ENCODE measurements around the gene MACROD2. TPM values are rescaled to one million over a fixed set of nuclear protein-coding genes. Genes with fewer than 3 reads are reported as not detected.

MACROD2 gene
- total RNA-seq, 1 donor from 2014 or later = 78.2 TPM

DNA sequence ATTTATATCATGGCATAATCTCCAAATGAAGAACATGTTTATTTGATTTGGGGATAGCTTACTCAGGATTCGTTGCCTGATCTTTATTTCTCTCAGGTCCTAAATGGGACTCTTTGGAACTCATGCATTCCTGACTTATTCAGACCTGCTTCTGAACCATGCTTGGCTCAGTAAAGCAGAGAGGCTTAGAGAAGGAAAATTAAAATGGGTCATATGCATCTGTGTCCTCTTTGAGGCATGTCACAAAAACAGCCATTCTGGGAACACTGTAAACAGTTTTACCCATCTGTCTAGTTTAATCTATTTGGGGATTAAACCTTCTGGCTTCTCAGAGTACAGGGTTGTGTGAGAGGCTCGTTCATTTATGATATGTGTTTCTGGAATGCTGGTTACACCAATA lies 1560.6 kb downstream of the MACROD2 start:
- ATAC-seq = no peak
- Histone ChIP-seq H3K27me3 (no peaks in the 10 kb centered on the region), H3K4me3 (no peak overlapping the region), H3K9me3 (peaks cover 9% of the 10 kb centered on the region), H3K4me1 (no peaks in the 10 kb centered on the region), H3K27ac (no peak overlapping the region), H3K36me3 (no peaks in the 10 kb centered on the region)
- intact Hi-C loops (cut with DNase I) = no loop called here
- no peak for DNase-seq
- TF ChIP-seq, protein P1, sequence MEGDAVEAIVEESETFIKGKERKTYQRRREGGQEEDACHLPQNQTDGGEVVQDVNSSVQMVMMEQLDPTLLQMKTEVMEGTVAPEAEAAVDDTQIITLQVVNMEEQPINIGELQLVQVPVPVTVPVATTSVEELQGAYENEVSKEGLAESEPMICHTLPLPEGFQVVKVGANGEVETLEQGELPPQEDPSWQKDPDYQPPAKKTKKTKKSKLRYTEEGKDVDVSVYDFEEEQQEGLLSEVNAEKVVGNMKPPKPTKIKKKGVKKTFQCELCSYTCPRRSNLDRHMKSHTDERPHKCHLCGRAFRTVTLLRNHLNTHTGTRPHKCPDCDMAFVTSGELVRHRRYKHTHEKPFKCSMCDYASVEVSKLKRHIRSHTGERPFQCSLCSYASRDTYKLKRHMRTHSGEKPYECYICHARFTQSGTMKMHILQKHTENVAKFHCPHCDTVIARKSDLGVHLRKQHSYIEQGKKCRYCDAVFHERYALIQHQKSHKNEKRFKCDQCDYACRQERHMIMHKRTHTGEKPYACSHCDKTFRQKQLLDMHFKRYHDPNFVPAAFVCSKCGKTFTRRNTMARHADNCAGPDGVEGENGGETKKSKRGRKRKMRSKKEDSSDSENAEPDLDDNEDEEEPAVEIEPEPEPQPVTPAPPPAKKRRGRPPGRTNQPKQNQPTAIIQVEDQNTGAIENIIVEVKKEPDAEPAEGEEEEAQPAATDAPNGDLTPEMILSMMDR (IDR thresholded peaks at IDR 0.05) = no peak

DNA sequence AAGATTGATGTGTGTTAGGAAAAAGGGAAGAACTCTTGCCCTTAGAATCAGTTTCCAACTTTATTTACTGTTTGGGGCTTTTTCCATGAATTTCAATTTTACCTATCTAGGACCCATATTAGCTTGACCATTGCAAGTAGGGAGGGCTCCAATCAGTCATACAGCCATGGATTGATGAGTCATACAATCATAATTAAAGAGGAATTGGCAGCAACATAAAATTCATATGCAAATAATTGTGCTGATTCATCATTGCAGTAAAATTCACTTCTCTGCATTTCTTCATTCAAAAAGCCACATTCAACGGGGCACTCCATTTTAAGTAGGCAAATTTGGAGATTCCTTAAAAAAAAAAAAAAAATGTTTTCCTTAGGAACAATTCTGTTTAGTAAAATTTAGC lies 1561.6 kb downstream of the MACROD2 start:
- intact Hi-C loops (cut with DNase I) = no loop called here
- Histone ChIP-seq H3K27ac (no peak overlapping the region), H3K27me3 (no peaks in the 10 kb centered on the region), H3K4me3 (no peak overlapping the region), H3K4me1 (no peaks in the 10 kb centered on the region), H3K9me3 (peaks cover 9% of the 10 kb centered on the region), H3K36me3 (no peaks in the 10 kb centered on the region)
- ATAC-seq (no peak), DNase-seq (no peak)
- TF ChIP-seq, protein P1 (IDR thresholded peaks at IDR 0.05) = no peak

DNA sequence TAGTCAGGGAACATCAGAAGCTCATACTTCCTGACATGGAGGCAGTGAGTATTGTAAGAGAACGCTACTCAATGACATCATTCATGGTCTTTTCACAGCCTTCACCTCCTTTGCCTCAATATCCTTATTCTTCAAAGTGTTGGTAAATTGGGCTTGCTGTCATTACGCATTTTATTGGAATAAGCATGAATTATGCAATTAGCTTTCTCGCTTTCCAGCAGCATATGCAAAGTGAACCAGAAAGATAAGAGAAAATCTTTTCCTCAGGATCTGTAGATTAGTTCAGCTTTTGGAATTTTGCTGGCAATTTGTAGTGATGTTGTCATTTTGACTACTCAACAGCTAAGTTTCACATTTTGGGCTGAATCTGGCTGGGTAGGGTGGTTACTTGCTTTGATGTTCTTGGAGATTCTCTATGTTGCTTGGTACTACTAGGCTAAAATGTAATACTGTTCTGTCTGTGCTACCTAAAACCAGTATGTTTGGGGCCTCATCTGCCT lies 1565.8 kb downstream of the MACROD2 start:
- TF ChIP-seq, protein P1 (IDR thresholded peaks at IDR 0.05) = no peak
- ATAC-seq (no peak), DNase-seq (no peak)
- Histone ChIP-seq H3K9me3 (no peaks in the 10 kb centered on the region), H3K4me1 (no peaks in the 10 kb centered on the region), H3K27me3 (no peaks in the 10 kb centered on the region), H3K27ac (no peak overlapping the region), H3K36me3 (no peaks in the 10 kb centered on the region), H3K4me3 (no peak overlapping the region)
- intact Hi-C loops (cut with DNase I) = no loop called here

DNA sequence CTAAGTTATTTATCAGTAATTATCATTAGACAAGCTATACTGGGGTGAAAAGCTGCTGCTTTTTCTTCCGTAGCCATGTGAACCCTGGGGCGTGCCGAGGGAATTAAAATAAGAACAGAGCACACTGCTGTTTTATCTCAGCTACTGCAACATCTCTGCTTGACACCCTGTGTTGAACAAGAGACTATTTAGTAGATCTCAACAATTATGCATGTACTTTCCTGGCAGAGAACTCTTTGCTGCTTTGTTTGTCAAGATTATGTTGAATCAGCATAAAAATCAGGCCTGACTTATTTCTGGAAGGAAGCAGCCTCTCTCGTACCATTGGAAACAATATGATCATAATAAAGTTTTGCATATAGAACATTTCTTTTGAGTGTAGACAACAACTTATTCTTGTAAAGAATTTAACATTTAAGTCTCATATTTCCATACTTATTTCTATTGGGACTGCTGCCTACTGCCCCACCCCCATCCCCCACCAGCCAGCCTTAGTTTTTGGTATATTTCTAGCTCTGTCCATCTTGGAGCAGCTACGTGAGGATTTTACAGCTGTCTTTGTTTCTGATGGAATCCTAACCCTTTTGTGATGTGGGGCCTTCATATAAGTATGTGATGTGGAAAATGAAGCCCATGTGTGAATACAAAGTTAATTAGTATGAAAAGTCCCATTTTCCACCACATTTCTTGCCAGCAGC lies 1566.5 kb downstream of the MACROD2 start:
- H3K27me3 ChIP-seq = no peaks in the 10 kb centered on the region
- H3K27ac ChIP-seq = no peak overlapping the region
- DNase-seq (no peak), ATAC-seq (no peak)
- intact Hi-C loops (cut with DNase I) = no loop called here
- H3K4me3 ChIP-seq = no peak overlapping the region
- TF ChIP-seq, protein P1 (IDR thresholded peaks at IDR 0.05) = no peak
- H3K9me3 ChIP-seq = no peaks in the 10 kb centered on the region
- no peaks in the 10 kb centered on the region for H3K4me1 ChIP-seq
- H3K36me3 ChIP-seq = no peaks in the 10 kb centered on the region

DNA sequence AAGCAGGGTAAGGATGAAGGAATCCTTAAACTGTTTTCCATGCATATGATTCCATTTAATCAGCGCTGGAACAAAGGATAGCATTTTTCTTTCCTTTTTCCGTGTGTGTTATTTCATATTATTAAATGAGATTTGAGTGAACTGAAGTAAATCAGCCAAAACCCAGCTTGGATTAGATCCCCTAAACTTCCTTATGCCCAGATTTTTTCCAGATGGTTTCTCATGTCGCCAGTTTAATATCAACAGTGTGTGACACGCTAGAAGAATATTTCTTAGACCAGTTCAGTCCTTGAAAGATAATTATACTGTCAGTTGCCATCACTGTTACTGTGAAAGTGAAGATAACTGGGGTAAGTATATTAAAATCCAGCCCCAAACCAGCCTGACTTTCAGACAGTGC lies 1568.5 kb downstream of the MACROD2 start:
- intact Hi-C loops (cut with DNase I) = no loop called here

More for the DNA sequence above, 1568.5 kb downstream of the MACROD2 start:
- no peaks in the 10 kb centered on the region for H3K4me1 ChIP-seq
- H3K4me3 ChIP-seq = no peak overlapping the region
- DNase-seq (no peak), ATAC-seq (no peak)
- H3K27me3 ChIP-seq = no peaks in the 10 kb centered on the region
- no peak overlapping the region for H3K27ac ChIP-seq
- TF ChIP-seq, protein P1 (IDR thresholded peaks at IDR 0.05) = no peak
- H3K36me3 ChIP-seq = no peaks in the 10 kb centered on the region
- no peaks in the 10 kb centered on the region for H3K9me3 ChIP-seq

Measured in upper lobe of right lung (tissue), 1 donor.